ENCODE data around the gene WDR35. TPM values are rescaled to one million over a fixed set of nuclear protein-coding genes. Genes with fewer than 3 reads are reported as not detected.
A peak's percentile ranks its signal among the peaks of the same experiment; 100 is the strongest.

Gene WDR35
- total RNA-seq, 1 donor from 2014 or later = 13.6 TPM

DNA sequence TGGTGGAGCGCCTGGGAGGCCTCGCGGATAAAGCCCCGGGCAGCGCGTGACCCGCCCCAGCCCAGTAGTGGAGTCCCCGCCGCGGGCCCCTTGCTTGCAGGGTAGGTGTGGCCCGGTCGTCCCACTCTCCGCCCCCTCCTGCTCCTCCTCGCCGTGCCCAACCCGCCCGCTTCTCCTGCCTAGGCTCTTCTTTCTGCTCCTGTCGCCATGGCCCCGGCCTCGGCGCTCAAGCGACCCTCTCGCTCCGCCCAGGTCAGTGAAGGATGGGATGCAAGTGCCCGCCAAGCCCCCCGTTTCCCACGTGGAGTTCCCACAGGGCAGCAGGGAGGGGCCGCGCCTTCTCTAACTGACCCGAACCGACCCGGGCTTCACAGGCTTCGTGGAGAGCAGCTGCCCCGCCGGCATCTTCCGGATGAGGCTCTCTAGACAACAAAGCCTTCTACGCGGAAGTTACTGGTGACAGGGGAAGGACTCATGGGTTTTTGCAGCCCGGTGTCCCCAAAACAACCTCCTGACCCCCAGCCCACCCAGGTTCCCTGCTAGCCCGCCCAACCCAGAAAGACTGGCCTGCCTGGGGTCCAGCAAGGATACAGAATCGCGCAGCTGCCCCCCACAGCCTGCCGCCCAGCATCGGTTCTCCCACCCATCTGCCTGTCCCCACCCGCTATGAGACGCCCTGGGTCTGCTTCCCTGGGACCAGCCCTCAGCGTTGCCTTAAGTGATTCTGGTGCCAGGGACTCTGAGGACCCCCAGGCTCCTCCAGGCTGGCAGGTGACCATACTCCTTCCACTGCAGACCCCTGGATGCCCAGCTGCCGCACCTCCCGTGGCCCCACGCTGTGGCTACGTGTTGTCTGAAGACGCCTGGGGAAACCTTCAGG is 121.0 kb downstream of the WDR35 start:
- no peaks in the 10 kb centered on the region for H3K36me3 ChIP-seq (ENCODE audit: control insufficient read depth, insufficient read depth, low read length)
- DNase-seq (ENCODE audit: low read depth) = no peak
- H3K4me3 ChIP-seq (ENCODE audit: low read depth, low read length) = peak overlapping the region; percentile 40
- TF ChIP-seq, protein P1, sequence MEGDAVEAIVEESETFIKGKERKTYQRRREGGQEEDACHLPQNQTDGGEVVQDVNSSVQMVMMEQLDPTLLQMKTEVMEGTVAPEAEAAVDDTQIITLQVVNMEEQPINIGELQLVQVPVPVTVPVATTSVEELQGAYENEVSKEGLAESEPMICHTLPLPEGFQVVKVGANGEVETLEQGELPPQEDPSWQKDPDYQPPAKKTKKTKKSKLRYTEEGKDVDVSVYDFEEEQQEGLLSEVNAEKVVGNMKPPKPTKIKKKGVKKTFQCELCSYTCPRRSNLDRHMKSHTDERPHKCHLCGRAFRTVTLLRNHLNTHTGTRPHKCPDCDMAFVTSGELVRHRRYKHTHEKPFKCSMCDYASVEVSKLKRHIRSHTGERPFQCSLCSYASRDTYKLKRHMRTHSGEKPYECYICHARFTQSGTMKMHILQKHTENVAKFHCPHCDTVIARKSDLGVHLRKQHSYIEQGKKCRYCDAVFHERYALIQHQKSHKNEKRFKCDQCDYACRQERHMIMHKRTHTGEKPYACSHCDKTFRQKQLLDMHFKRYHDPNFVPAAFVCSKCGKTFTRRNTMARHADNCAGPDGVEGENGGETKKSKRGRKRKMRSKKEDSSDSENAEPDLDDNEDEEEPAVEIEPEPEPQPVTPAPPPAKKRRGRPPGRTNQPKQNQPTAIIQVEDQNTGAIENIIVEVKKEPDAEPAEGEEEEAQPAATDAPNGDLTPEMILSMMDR (IDR thresholded peaks at IDR 0.05; ENCODE audit: insufficient read depth, low read length, poor library complexity, severe bottlenecking) = no peak
- H3K27me3 ChIP-seq (ENCODE audit: control insufficient read depth, insufficient read depth, low read length) = no peaks in the 10 kb centered on the region

DNA sequence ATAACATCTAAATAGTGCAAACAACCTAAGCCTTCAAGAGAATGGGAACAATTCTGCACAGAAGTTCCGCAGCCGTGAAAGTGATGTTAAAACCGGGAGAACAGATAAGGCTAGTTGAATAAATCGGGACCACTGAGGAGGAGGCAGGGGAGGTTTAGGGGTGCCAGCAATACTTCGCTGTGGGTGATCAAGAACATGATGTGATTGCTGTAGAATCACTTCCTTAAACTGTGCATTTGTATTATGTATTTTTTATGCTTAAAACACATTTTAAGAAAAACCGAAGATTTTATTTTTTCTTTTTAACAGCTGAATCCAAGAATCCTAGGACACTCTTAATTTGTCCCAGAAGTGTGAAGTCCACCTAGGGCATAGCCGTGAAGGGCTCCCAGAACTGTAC is 121.7 kb downstream of the WDR35 start:
- H3K4me3 ChIP-seq (ENCODE audit: low read depth, low read length) = no peak overlapping the region
- no peaks in the 10 kb centered on the region for H3K27me3 ChIP-seq (ENCODE audit: control insufficient read depth, insufficient read depth, low read length)
- no peak for DNase-seq (ENCODE audit: low read depth)
- TF ChIP-seq, protein P1 (IDR thresholded peaks at IDR 0.05; ENCODE audit: insufficient read depth, low read length, poor library complexity, severe bottlenecking) = no peak
- no peaks in the 10 kb centered on the region for H3K36me3 ChIP-seq (ENCODE audit: control insufficient read depth, insufficient read depth, low read length)

DNA sequence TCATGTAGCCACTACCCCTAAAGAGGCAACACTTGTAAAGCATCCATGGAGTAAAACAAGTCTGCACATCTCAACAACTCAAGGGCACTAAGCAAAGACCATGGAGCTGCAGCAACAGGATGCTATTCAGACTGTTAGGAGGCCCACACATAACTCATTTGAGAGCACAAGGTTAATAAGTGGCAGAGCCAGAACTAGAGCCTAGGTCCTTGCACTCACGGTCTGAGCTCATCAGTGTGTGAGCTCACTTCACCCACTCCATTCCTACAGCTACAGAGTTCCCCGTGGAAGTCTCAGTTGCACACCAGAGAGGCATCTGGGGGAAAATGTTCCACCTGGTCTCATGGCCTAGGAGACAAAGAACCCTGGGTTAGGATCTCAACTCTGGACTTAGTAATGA is 123.1 kb downstream of the WDR35 start:
- Histone ChIP-seq H3K27me3 (ENCODE audit: control insufficient read depth, insufficient read depth, low read length) (no peaks in the 10 kb centered on the region), H3K4me3 (ENCODE audit: low read depth, low read length) (no peak overlapping the region), H3K36me3 (ENCODE audit: control insufficient read depth, insufficient read depth, low read length) (no peaks in the 10 kb centered on the region)
- peak; percentile 47 for DNase-seq (ENCODE audit: low read depth)
- TF ChIP-seq, protein P1 (IDR thresholded peaks at IDR 0.05; ENCODE audit: insufficient read depth, low read length, poor library complexity, severe bottlenecking) = no peak

DNA sequence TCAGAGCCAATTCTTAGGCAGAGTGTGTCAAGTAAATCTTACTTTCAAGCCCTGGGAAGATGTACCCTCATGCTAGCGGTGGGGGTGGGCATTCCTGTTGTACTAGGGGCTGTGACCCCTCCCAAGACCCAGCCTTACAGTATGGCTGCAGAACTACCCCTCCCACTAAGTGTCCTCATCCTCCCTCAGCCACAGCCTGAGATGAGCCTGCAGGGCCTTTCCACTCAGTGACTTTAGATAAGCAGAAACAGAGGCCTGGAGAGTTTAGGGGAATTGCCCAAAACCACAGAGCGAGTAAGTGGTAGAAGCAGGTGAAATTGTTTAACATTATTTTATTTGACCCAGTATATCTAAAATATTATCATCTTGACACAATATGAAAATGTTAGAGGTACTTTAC is 124.8 kb downstream of the WDR35 start:
- no peak for DNase-seq (ENCODE audit: low read depth)
- Histone ChIP-seq H3K4me3 (ENCODE audit: low read depth, low read length) (no peak overlapping the region), H3K36me3 (ENCODE audit: control insufficient read depth, insufficient read depth, low read length) (no peaks in the 10 kb centered on the region), H3K27me3 (ENCODE audit: control insufficient read depth, insufficient read depth, low read length) (no peaks in the 10 kb centered on the region)
- TF ChIP-seq, protein P1 (IDR thresholded peaks at IDR 0.05; ENCODE audit: insufficient read depth, low read length, poor library complexity, severe bottlenecking) = no peak

DNA sequence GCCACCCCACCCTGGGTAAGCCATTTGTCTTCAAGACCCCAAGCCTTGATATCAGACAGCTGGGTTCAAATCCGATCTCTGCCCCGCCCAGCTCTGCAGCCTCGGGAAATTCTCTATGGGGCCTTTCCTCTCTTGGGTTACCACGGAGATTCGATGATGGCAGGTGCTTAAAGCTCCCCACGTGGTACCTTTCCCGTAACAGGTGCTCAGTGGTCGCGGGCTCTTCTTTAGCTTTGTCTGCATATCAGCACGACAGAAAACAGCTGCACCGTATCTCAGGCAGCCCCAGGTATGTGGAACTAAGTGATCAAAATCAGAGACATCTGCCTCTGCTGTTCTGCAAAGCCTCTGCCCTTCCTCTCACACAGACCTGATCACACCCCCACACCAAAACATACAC is 125.5 kb downstream of the WDR35 start:
- no peaks in the 10 kb centered on the region for H3K36me3 ChIP-seq (ENCODE audit: control insufficient read depth, insufficient read depth, low read length)
- no peaks in the 10 kb centered on the region for H3K27me3 ChIP-seq (ENCODE audit: control insufficient read depth, insufficient read depth, low read length)
- TF ChIP-seq, protein P1 (IDR thresholded peaks at IDR 0.05; ENCODE audit: insufficient read depth, low read length, poor library complexity, severe bottlenecking) = no peak
- DNase-seq (ENCODE audit: low read depth) = no peak
- H3K4me3 ChIP-seq (ENCODE audit: low read depth, low read length) = no peak overlapping the region

All from kidney epithelial cell (primary cell).